IgD-negative memory B cell (primary cell): ENCODE results near the gene ERC2. TPM values are rescaled to one million over a fixed set of nuclear protein-coding genes. Genes with fewer than 3 reads are reported as not detected.

Experiments
- H3K27ac Mint-ChIP-seq, 3 donors: one replicate each; pipeline ENCODE4 v1.8.0; 2020 to 2022; ENCODE audit warnings: mild to moderate bottlenecking in 3 of 3, mixed read lengths in 3 of 3, moderate library complexity in 1 of 3
- H3K27me3 Mint-ChIP-seq: one replicate; pipeline ENCODE4 v1.8.0; 2021; ENCODE audit warnings: mixed read lengths
- H3K36me3 Mint-ChIP-seq: one replicate; pipeline ENCODE4 v1.8.0; 2020; ENCODE audit warnings: mild to moderate bottlenecking, mixed read lengths
- H3K4me1 Mint-ChIP-seq, 3 donors: one replicate each; pipeline ENCODE4 v1.8.0; 2020 to 2022; ENCODE audit warnings: mixed read lengths in 3 of 3, mild to moderate bottlenecking in 1 of 3
- H3K4me3 Mint-ChIP-seq, 4 donors: one replicate each; pipeline ENCODE4 v1.8.0; 2020 to 2022; ENCODE audit warnings: mild to moderate bottlenecking in 4 of 4, mixed read lengths in 4 of 4, moderate library complexity in 3 of 4
- H3K9me3 Mint-ChIP-seq, 3 donors: one replicate each; pipeline ENCODE4 v1.8.0; 2020 to 2021; ENCODE audit warnings: mixed read lengths in 3 of 3, mild to moderate bottlenecking in 1 of 3
- polyA plus RNA-seq: library from polyadenylated mRNA; unstranded; fragments of 300-500 nt; fragmentation: Illumina TruSeq; gene quantifications from one replicate; pipeline ENCODE4 v1.2.3, GENCODE V29; 2021

The ERC2 gene
- polyA plus RNA-seq, 1 donor from 2014 or later = not detected

GRCh38 chr3:55978953-55979352 is 489.3 kb downstream of the ERC2 start:
- Mint-ChIP-seq H3K9me3 (no peaks in the 10 kb centered on the region), H3K4me3 (no peak overlapping the region), H3K36me3 (no peaks in the 10 kb centered on the region), H3K4me1 (no peaks in the 10 kb centered on the region), H3K27me3 (peaks cover 3% of the 10 kb centered on the region), H3K27ac (no peak overlapping the region)

GRCh38 chr3:55974421-55975165 is 493.7 kb downstream of the ERC2 start:
- peaks cover 0 to 2% (median 0%) of the 10 kb centered on the region in 3 donors for H3K9me3 Mint-ChIP-seq
- H3K27ac Mint-ChIP-seq = no peak overlapping the region
- no peaks in the 10 kb centered on the region for H3K4me1 Mint-ChIP-seq
- H3K4me3 Mint-ChIP-seq = no peak overlapping the region
- no peaks in the 10 kb centered on the region for H3K36me3 Mint-ChIP-seq
- H3K27me3 Mint-ChIP-seq = peaks cover 3% of the 10 kb centered on the region

GRCh38 chr3:55969634-55970033 is 498.6 kb downstream of the ERC2 start:
- H3K4me1 Mint-ChIP-seq = peaks cover 0 to 3% (median 0%) of the 10 kb centered on the region in 3 donors

GRCh38 chr3:55968331-55968730 is 499.9 kb downstream of the ERC2 start:
- Mint-ChIP-seq H3K27ac (no peak overlapping the region), H3K4me1 (peaks cover 0 to 3% (median 0%) of the 10 kb centered on the region in 3 donors), H3K27me3 (peaks cover 2% of the 10 kb centered on the region), H3K4me3 (no peak overlapping the region), H3K9me3 (peaks cover 3 to 5% (median 3%) of the 10 kb centered on the region in 3 donors), H3K36me3 (no peaks in the 10 kb centered on the region)

More at GRCh38 chr3:55969634-55970033, 498.6 kb downstream of the ERC2 start:
- H3K4me3 Mint-ChIP-seq = no peak overlapping the region
- H3K27me3 Mint-ChIP-seq = peaks cover 2% of the 10 kb centered on the region
- H3K9me3 Mint-ChIP-seq = peaks cover 3 to 5% (median 3%) of the 10 kb centered on the region in 3 donors
- H3K36me3 Mint-ChIP-seq = no peaks in the 10 kb centered on the region
- no peak overlapping the region for H3K27ac Mint-ChIP-seq

- H3K9me3 Mint-ChIP-seq = peaks cover 3 to 5% (median 3%) of the 10 kb centered on the region in 3 donors
These were observed 501.7 kb downstream of the ERC2 start for GRCh38 chr3:55966566-55966965.

GRCh38 chr3:55965776-55966175 is 502.5 kb downstream of the ERC2 start:
- Mint-ChIP-seq H3K9me3 (peaks cover 3 to 9% (median 3%) of the 10 kb centered on the region in 3 donors), H3K27me3 (peaks cover 2% of the 10 kb centered on the region), H3K4me1 (peaks cover 0 to 3% (median 0%) of the 10 kb centered on the region in 3 donors), H3K36me3 (peaks cover 2% of the 10 kb centered on the region), H3K4me3 (no peak overlapping the region), H3K27ac (no peak overlapping the region)

More at GRCh38 chr3:55966566-55966965, 501.7 kb downstream of the ERC2 start:
- H3K27ac Mint-ChIP-seq = no peak overlapping the region
- H3K4me1 Mint-ChIP-seq = peaks cover 0 to 3% (median 0%) of the 10 kb centered on the region in 3 donors
- peaks cover 2% of the 10 kb centered on the region for H3K36me3 Mint-ChIP-seq
- peaks cover 2% of the 10 kb centered on the region for H3K27me3 Mint-ChIP-seq
- no peak overlapping the region for H3K4me3 Mint-ChIP-seq

GRCh38 chr3:55964491-55964985 is 503.7 kb downstream of the ERC2 start:
- peaks cover 3% of the 10 kb centered on the region for H3K27me3 Mint-ChIP-seq

GRCh38 chr3:55963601-55964000 is 504.7 kb downstream of the ERC2 start:
- peaks cover 3 to 9% (median 3%) of the 10 kb centered on the region in 3 donors for H3K9me3 Mint-ChIP-seq

More at GRCh38 chr3:55964491-55964985, 503.7 kb downstream of the ERC2 start:
- H3K9me3 Mint-ChIP-seq = peaks cover 3 to 9% (median 3%) of the 10 kb centered on the region in 3 donors
- no peak overlapping the region for H3K27ac Mint-ChIP-seq
- no peak overlapping the region for H3K4me3 Mint-ChIP-seq
- H3K36me3 Mint-ChIP-seq = peaks cover 2% of the 10 kb centered on the region
- H3K4me1 Mint-ChIP-seq = peaks cover 0 to 3% (median 0%) of the 10 kb centered on the region in 3 donors

GRCh38 chr3:55959471-55960080 is 508.7 kb downstream of the ERC2 start:
- Mint-ChIP-seq H3K9me3 (peaks cover 0 to 6% (median 1%) of the 10 kb centered on the region in 3 donors), H3K36me3 (peaks cover 2% of the 10 kb centered on the region), H3K27ac (no peak overlapping the region), H3K27me3 (peaks cover 1% of the 10 kb centered on the region), H3K4me3 (peak overlapping the region in 1 of 4 donors; percentile 27), H3K4me1 (no peaks in the 10 kb centered on the region)

More at GRCh38 chr3:55963601-55964000, 504.7 kb downstream of the ERC2 start:
- Mint-ChIP-seq H3K27me3 (peaks cover 3% of the 10 kb centered on the region), H3K4me1 (peaks cover 0 to 3% (median 0%) of the 10 kb centered on the region in 3 donors), H3K27ac (no peak overlapping the region), H3K4me3 (no peak overlapping the region), H3K36me3 (peaks cover 2% of the 10 kb centered on the region)

GRCh38 chr3:55958605-55959004 is 509.7 kb downstream of the ERC2 start:
- Mint-ChIP-seq H3K27me3 (peaks cover 1% of the 10 kb centered on the region), H3K4me3 (no peak overlapping the region), H3K4me1 (no peaks in the 10 kb centered on the region)

GRCh38 chr3:55955891-55956477 is 512.3 kb downstream of the ERC2 start:
- no peak overlapping the region for H3K27ac Mint-ChIP-seq

More at GRCh38 chr3:55958605-55959004, 509.7 kb downstream of the ERC2 start:
- no peak overlapping the region for H3K27ac Mint-ChIP-seq
- H3K36me3 Mint-ChIP-seq = peaks cover 2% of the 10 kb centered on the region
- H3K9me3 Mint-ChIP-seq = peaks cover 0 to 6% (median 1%) of the 10 kb centered on the region in 3 donors

GRCh38 chr3:55951388-55951787 is 516.9 kb downstream of the ERC2 start:
- no peak overlapping the region for H3K4me3 Mint-ChIP-seq
- no peaks in the 10 kb centered on the region for H3K36me3 Mint-ChIP-seq
- H3K27ac Mint-ChIP-seq = no peak overlapping the region
- H3K27me3 Mint-ChIP-seq = no peaks in the 10 kb centered on the region
- no peaks in the 10 kb centered on the region for H3K9me3 Mint-ChIP-seq
- H3K4me1 Mint-ChIP-seq = no peaks in the 10 kb centered on the region

More at GRCh38 chr3:55955891-55956477, 512.3 kb downstream of the ERC2 start:
- no peaks in the 10 kb centered on the region for H3K4me1 Mint-ChIP-seq
- H3K4me3 Mint-ChIP-seq = no peak overlapping the region
- H3K36me3 Mint-ChIP-seq = no peaks in the 10 kb centered on the region
- peaks cover 1% of the 10 kb centered on the region for H3K27me3 Mint-ChIP-seq
- H3K9me3 Mint-ChIP-seq = peaks cover 0 to 1% (median under 1%) of the 10 kb centered on the region in 3 donors

GRCh38 chr3:55947406-55947805 is 520.9 kb downstream of the ERC2 start:
- no peak overlapping the region for H3K4me3 Mint-ChIP-seq
- H3K4me1 Mint-ChIP-seq = no peaks in the 10 kb centered on the region
- no peak overlapping the region for H3K27ac Mint-ChIP-seq
- H3K36me3 Mint-ChIP-seq = no peaks in the 10 kb centered on the region
- H3K9me3 Mint-ChIP-seq = no peaks in the 10 kb centered on the region
- peaks cover 1% of the 10 kb centered on the region for H3K27me3 Mint-ChIP-seq

- no peaks in the 10 kb centered on the region for H3K36me3 Mint-ChIP-seq
- no peak overlapping the region for H3K27ac Mint-ChIP-seq
- no peak overlapping the region for H3K4me3 Mint-ChIP-seq
- H3K9me3 Mint-ChIP-seq = no peaks in the 10 kb centered on the region
- H3K27me3 Mint-ChIP-seq = peaks cover 1% of the 10 kb centered on the region
- H3K4me1 Mint-ChIP-seq = no peaks in the 10 kb centered on the region
These were observed 521.6 kb downstream of the ERC2 start for GRCh38 chr3:55946574-55947160.
